Measurements from ENCODE around the gene SRSF12.

The SRSF12 gene

DNA sequence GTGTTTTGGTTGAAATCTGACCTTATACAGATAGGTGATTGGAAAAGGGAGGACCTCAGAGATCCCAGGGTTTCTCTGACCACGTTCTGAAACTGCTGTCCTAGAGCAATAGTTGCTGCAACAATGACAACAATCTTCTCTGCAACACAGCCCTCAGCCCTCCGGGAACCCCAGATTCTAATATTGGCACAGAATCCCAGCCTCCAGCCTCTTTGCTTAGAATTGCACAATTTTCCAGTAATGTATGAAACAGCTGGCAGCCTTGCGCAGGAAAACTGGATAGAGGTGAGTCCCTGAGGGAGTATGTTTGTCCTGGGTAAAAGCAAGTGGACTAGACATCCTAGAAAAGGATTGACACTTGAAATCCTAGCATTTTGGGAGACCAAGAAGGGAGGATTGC lies 67.7 kb downstream of the SRSF12 start:
- in situ Hi-C loops (cut with HindIII; ENCODE audit: low sequenced_read_pairs), result no loop called here
- TF ChIP-seq, protein P1, sequence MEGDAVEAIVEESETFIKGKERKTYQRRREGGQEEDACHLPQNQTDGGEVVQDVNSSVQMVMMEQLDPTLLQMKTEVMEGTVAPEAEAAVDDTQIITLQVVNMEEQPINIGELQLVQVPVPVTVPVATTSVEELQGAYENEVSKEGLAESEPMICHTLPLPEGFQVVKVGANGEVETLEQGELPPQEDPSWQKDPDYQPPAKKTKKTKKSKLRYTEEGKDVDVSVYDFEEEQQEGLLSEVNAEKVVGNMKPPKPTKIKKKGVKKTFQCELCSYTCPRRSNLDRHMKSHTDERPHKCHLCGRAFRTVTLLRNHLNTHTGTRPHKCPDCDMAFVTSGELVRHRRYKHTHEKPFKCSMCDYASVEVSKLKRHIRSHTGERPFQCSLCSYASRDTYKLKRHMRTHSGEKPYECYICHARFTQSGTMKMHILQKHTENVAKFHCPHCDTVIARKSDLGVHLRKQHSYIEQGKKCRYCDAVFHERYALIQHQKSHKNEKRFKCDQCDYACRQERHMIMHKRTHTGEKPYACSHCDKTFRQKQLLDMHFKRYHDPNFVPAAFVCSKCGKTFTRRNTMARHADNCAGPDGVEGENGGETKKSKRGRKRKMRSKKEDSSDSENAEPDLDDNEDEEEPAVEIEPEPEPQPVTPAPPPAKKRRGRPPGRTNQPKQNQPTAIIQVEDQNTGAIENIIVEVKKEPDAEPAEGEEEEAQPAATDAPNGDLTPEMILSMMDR (IDR thresholded peaks at IDR 0.05; ENCODE audit: low read depth, low read length, missing control alignments), result no peak
- no peak overlapping the region for H3K4me3 ChIP-seq (ENCODE audit: low read depth, low read length)
- DNase-seq (ENCODE audit: low read depth), result no peak

DNA sequence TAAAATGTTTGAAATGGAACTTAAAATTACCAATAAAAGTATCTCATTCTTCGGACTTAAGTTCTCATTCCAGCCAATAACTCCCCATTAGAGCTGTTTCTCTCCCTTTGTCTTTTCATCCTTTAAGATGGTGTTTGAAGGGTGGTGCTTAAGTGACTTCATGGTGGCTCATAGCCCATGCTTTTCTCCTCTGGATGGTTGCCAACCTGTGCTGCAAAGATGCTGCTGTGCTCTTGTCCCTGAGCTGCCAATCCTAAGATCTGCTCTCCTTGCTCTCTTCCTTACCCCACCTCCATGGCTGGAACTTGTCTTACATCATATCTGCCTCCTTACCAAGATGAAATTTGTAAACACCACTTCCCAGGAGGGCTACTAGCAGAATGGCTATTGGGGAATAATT lies 68.9 kb downstream of the SRSF12 start:
- no peak overlapping the region for H3K4me3 ChIP-seq (ENCODE audit: low read depth, low read length)
- in situ Hi-C loops (cut with HindIII; ENCODE audit: low sequenced_read_pairs), result no loop called here
- DNase-seq (ENCODE audit: low read depth), result no peak
- TF ChIP-seq, protein P1 (IDR thresholded peaks at IDR 0.05; ENCODE audit: low read depth, low read length, missing control alignments), result no peak

DNA sequence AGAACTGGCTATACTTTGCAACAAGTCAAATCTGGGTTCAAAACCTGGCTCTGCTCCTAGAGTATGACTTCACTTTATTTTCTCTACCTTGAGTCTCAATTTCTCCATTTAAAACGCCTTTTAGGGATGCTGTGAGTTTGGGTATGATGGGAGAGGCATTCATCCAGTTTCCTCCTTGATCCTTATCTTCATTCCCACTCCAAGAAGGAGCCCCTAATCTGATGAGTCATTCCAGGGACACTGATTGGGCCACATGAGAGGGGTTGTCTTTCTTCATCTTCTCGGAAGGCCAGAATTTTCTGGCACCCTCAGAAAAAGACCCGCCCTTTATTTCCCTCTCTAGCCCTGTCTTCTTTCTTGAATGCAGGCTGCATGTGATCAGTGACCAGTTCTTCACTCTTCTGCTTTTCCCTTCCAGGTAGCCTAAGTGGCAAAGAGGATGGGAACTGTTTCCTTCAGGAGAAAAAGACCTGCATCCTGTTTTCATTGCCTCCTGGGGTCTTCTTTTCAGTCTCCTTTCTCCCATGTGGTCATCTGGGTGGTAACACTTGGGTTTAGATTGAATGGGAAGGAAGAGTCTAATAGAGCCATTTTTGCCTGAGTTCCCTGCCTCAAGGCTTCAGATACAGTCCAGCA lies 69.5 kb downstream of the SRSF12 start:
- TF ChIP-seq, protein P1 (IDR thresholded peaks at IDR 0.05; ENCODE audit: low read depth, low read length, missing control alignments), result no peak
- no peak for DNase-seq (ENCODE audit: low read depth)

DNA sequence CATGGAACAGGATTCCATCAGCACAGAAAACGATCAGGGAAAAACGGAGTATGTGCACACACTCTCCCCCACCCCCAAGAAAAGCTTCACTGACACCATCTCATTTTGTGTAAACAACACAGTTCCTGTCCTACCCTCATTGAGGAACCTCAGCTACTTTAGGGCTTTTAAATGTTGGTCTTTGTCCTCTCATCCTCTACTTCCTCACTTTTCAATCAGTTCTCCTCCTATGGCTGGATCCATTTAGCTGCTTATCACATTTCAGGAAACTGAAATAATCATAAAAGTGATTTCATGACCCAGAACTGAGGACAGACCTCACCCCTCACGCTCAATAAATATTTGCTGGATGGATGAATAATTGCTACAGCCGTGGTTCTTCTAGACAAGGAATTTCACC lies 70.4 kb downstream of the SRSF12 start:
- no peak for DNase-seq (ENCODE audit: low read depth)
- in situ Hi-C loops (cut with HindIII; ENCODE audit: low sequenced_read_pairs), result no loop called here
- no peak overlapping the region for H3K4me3 ChIP-seq (ENCODE audit: low read depth, low read length)
- TF ChIP-seq, protein P1 (IDR thresholded peaks at IDR 0.05; ENCODE audit: low read depth, low read length, missing control alignments), result no peak

More for the DNA sequence above, 69.5 kb downstream of the SRSF12 start:
- in situ Hi-C loops (cut with HindIII; ENCODE audit: low sequenced_read_pairs), result no loop called here
- H3K4me3 ChIP-seq (ENCODE audit: low read depth, low read length), result no peak overlapping the region

Measured in astrocyte of the cerebellum (primary cell).